Measurements from ENCODE around the gene MYRIP.

- TF ChIP-seq, protein P1, sequence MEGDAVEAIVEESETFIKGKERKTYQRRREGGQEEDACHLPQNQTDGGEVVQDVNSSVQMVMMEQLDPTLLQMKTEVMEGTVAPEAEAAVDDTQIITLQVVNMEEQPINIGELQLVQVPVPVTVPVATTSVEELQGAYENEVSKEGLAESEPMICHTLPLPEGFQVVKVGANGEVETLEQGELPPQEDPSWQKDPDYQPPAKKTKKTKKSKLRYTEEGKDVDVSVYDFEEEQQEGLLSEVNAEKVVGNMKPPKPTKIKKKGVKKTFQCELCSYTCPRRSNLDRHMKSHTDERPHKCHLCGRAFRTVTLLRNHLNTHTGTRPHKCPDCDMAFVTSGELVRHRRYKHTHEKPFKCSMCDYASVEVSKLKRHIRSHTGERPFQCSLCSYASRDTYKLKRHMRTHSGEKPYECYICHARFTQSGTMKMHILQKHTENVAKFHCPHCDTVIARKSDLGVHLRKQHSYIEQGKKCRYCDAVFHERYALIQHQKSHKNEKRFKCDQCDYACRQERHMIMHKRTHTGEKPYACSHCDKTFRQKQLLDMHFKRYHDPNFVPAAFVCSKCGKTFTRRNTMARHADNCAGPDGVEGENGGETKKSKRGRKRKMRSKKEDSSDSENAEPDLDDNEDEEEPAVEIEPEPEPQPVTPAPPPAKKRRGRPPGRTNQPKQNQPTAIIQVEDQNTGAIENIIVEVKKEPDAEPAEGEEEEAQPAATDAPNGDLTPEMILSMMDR (IDR thresholded peaks at IDR 0.05), result no peak
- no peak for TF ChIP-seq POLR2A (IDR thresholded peaks at IDR 0.05)
These were observed 163.1 kb downstream of the MYRIP start for GRCh38 chr3:39972508-39972907.

All from thyroid gland (tissue), 4 donors.